Osteocyte (in vitro differentiated cells): ENCODE data around the gene ZNF598. TPM values are rescaled to one million over a fixed set of nuclear protein-coding genes. Genes with fewer than 3 reads are reported as not detected.

ENCODE experiments used
- DNase-seq: peaks from one replicate; pipeline ENCODE4 v3.0.0; 2021; ENCODE audit warnings: mixed read lengths; ENCODE audit not compliant: unreplicated experiment; ENCODE audit errors: extremely low spot score
- H3K27ac Mint-ChIP-seq: one replicate; pipeline ENCODE4 v1.8.0; 2021; ENCODE audit warnings: mild to moderate bottlenecking, mixed read lengths; ENCODE audit not compliant: unreplicated experiment
- H3K27me3 Mint-ChIP-seq: one replicate; pipeline ENCODE4 v1.8.0; 2021; ENCODE audit warnings: mixed read lengths; ENCODE audit not compliant: unreplicated experiment
- H3K36me3 Mint-ChIP-seq: one replicate; pipeline ENCODE4 v1.8.0; 2021; ENCODE audit warnings: mixed read lengths; ENCODE audit not compliant: unreplicated experiment
- H3K4me1 Mint-ChIP-seq: one replicate; pipeline ENCODE4 v1.8.0; 2021; ENCODE audit warnings: mixed read lengths; ENCODE audit not compliant: unreplicated experiment
- H3K4me3 Mint-ChIP-seq: one replicate; pipeline ENCODE4 v1.8.0; 2021; ENCODE audit warnings: mild to moderate bottlenecking, moderate library complexity, mixed read lengths; ENCODE audit not compliant: unreplicated experiment
- H3K9me3 Mint-ChIP-seq: one replicate; pipeline ENCODE4 v1.8.0; 2021; ENCODE audit warnings: mixed read lengths; ENCODE audit not compliant: unreplicated experiment
- total RNA-seq: library from RNA; stranded (reverse); gene quantifications from 2 replicates; pipeline ENCODE4 v1.2.1, GENCODE V29; 2021
- TF ChIP-seq, protein P1 (sequence below): fragments of 200-600 bp; sonication (generic); IDR thresholded peaks from 2 replicates; pipeline ENCODE4 v1.5.0; 2021; ENCODE audit warnings: antibody characterized with exemption, mild to moderate bottlenecking, moderate library complexity

The ZNF598 gene
- total RNA-seq, 1 donor from 2014 or later: 46.9 TPM

DNA sequence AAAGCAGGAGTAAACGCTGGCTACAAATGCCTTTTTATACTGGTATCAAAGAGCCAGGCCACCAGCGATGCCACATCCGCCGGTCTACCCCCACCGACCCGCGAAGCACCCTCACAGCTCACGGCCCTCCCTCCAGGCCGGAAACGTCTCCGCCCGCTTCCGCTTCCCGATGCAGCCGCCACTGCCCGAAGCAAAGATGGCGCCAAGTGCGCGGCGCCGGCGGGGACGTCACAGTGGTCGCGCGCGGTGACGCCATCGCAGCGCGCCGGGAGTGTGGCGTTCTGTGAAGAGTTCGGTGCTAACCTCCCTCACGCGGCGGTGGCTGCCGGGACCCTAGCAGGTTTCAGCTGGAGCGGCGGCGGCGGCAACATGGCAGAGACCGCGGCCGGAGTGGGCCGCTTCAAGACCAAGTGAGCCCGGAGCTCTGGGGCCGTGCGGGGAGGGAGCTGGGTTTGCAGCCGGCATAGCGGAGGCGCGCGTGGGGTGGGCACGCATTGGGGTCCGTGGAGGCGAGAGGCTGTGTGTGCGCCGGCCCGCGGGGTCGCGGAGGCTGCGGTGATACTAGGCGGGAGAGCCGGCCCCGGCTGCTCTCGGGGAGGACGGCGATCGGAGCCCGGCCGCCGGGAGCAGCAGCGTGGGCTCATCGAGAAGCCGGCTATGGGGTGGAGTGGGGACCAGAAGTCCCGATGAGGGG lies 37.7 kb downstream of the ZNF598 start, which contains the start of gene TBL3:
Gene TBL3, plus strand, starts transcription at position 258 of the 694 bp plus-strand sequence. Its CDS starts 112 bp downstream, at position 370.
- peaks cover 12% of the 10 kb centered on the region for H3K36me3 Mint-ChIP-seq
- H3K4me3 Mint-ChIP-seq: peak within 1 kb of the TSS; percentile 94
- TF ChIP-seq, protein P1, sequence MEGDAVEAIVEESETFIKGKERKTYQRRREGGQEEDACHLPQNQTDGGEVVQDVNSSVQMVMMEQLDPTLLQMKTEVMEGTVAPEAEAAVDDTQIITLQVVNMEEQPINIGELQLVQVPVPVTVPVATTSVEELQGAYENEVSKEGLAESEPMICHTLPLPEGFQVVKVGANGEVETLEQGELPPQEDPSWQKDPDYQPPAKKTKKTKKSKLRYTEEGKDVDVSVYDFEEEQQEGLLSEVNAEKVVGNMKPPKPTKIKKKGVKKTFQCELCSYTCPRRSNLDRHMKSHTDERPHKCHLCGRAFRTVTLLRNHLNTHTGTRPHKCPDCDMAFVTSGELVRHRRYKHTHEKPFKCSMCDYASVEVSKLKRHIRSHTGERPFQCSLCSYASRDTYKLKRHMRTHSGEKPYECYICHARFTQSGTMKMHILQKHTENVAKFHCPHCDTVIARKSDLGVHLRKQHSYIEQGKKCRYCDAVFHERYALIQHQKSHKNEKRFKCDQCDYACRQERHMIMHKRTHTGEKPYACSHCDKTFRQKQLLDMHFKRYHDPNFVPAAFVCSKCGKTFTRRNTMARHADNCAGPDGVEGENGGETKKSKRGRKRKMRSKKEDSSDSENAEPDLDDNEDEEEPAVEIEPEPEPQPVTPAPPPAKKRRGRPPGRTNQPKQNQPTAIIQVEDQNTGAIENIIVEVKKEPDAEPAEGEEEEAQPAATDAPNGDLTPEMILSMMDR: no peak
- H3K27me3 Mint-ChIP-seq: no peaks in the 10 kb centered on the region
- H3K9me3 Mint-ChIP-seq: no peaks in the 10 kb centered on the region
- peak; percentile 97 for DNase-seq
- peak within 1 kb of the TSS; percentile 98 for H3K27ac Mint-ChIP-seq
- H3K4me1 Mint-ChIP-seq: peaks cover 24% of the 10 kb centered on the region

DNA sequence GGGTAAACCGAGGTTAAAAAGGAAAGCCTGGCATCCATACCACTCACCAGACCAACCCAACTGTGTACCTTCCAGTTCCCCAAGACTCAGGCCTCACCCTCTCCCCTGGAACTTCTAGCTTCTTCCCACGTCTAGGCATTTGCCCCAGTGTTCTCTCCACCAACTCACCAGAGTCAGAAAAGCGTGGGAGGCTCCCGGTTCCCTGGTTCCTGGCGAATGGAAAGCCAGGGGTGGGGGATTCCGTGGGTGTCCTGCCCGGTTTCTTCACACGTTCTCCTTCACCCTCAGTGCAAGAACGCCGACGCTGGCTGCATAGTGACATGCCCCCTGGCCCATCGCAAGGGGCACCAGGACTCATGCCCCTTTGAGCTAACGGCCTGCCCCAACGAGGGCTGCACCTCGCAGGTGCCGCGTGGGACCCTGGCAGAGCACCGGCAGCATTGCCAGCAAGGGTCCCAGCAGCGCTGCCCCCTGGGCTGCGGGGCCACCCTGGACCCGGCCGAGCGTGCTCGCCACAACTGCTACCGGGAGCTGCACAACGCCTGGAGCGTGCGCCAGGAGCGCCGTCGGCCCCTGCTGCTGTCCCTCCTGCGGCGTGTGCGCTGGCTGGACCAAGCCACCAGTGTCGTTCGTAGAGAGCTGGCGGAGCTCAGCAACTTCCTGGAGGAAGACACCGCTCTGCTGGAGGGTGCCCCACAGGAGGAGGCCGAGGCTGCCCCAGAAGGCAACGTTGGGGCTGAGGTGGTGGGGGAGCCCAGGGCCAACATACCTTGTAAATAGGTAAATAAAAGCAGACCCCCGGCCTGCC lies 41.3 kb downstream of the ZNF598 start:
- H3K27ac Mint-ChIP-seq: no peak overlapping the region
- no peak overlapping the region for H3K4me3 Mint-ChIP-seq
- TF ChIP-seq, protein P1: no peak
- DNase-seq: no peak
- no peaks in the 10 kb centered on the region for H3K27me3 Mint-ChIP-seq
- peaks cover 10% of the 10 kb centered on the region for H3K36me3 Mint-ChIP-seq
- H3K9me3 Mint-ChIP-seq: no peaks in the 10 kb centered on the region
- peaks cover 37% of the 10 kb centered on the region for H3K4me1 Mint-ChIP-seq

DNA sequence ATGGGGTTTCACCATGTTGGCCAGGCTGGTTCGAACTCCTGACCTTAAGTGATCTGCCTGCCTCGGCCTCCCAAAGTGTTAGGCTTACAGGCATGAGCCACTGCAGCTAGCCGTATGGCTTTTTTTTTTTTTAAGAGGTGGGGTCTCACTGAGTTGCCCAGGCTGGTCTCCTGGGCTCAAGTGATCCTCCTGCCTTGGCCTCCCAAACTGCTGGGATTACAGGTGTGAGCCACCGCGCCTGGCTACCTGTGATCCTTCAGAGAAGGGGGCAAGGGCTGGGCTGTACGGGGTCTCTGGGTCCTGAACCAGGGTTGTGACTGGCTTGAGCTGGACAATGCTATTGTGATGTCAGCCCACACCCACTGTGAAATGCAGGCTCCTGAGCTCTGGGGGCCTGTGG lies 43.2 kb downstream of the ZNF598 start, which contains the start of gene RNF151:
Gene RNF151, plus strand, starts transcription at position 397 of the 400 bp plus-strand sequence. CDS start 26 bp downstream, outside the sequence.
- no peaks in the 10 kb centered on the region for H3K27me3 Mint-ChIP-seq
- H3K36me3 Mint-ChIP-seq: peaks cover 9% of the 10 kb centered on the region
- H3K27ac Mint-ChIP-seq: peak within 1 kb of the TSS; percentile 92
- H3K4me1 Mint-ChIP-seq: peaks cover 33% of the 10 kb centered on the region
- DNase-seq: no peak
- H3K9me3 Mint-ChIP-seq: no peaks in the 10 kb centered on the region
- TF ChIP-seq, protein P1: no peak
- peak within 1 kb of the TSS; percentile 87 for H3K4me3 Mint-ChIP-seq

DNA sequence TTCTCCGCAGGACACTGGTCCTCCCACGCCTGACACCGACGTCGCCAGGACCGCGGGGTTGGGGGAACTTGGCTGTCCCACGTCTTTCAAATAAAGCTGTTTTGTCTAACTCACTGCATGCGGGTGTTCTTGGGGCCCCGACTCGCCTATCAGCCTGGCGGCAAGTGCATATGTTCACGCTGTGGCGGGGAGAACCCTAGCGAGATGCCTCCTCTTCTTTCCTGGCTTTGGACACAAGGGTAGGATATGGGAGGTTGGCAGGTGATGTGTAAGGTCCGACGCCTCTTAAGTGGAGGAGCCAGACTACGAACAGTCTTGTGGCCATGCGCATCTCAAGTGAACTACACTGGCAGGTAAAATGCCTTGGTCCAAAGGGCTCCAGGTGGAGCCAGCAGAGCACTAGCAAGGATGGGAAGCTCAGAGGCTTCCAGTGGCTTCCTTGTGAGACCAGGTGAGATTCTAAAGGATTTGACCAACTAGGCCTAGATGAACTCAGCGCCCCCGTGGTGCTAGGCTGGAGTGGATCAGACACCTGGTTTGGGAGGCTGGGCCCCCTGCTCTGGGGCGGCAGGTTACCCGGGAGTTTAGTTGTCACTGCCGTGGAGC lies 44.1 kb downstream of the ZNF598 start:
- TF ChIP-seq, protein P1: no peak
- no peak for DNase-seq
- no peaks in the 10 kb centered on the region for H3K27me3 Mint-ChIP-seq
- H3K4me1 Mint-ChIP-seq: peaks cover 36% of the 10 kb centered on the region
- H3K9me3 Mint-ChIP-seq: no peaks in the 10 kb centered on the region
- H3K4me3 Mint-ChIP-seq: peak overlapping the region; percentile 87
- H3K27ac Mint-ChIP-seq: peak overlapping the region; percentile 92
- H3K36me3 Mint-ChIP-seq: peaks cover 14% of the 10 kb centered on the region
